HepG2 (cell line): Measurements from ENCODE around the gene ANTKMT. TPM values are rescaled to one million over a fixed set of nuclear protein-coding genes. Genes with fewer than 3 reads are reported as not detected.

Experiments
- E2F5 ChIP-seq: sonication (generic); formaldehyde crosslinking; conservative IDR thresholded peaks from 2 replicates; pipeline ENCODE4 v1.4.0; 2020; ENCODE audit warnings: missing genetic modification reagents
- EZH2 ChIP-seq: conservative IDR thresholded peaks from 2 replicates; pipeline ENCODE4 v1.6.1; 2012; ENCODE audit warnings: mild to moderate bottlenecking, low read depth, low read length, moderate library complexity
- GABPB1 ChIP-seq: IDR thresholded peaks from 2 replicates; pipeline ENCODE4 v1.6.1; 2016; ENCODE audit warnings: mild to moderate bottlenecking, missing genetic modification reagents, moderate library complexity, missing compliant biosample characterization
- KDM1A ChIP-seq: IDR thresholded peaks from 2 replicates; pipeline ENCODE4 v1.6.1; 2016; ENCODE audit warnings: missing compliant biosample characterization
- MTERF4 ChIP-seq: sonication (generic); formaldehyde crosslinking; IDR thresholded peaks from 2 replicates; pipeline ENCODE4 v1.8.0; 2023; ENCODE audit warnings: mild to moderate bottlenecking, missing genetic modification reagents
- MXD3 ChIP-seq: IDR thresholded peaks from 2 replicates; pipeline ENCODE4 v1.6.1; 2016; ENCODE audit warnings: mild to moderate bottlenecking, missing biosample characterization, missing genetic modification reagents
- MXI1 ChIP-seq: IDR thresholded peaks from 3 replicates; pipeline ENCODE4 v1.6.1; 2012; ENCODE audit warnings: low read depth, low read length, inconsistent platforms, borderline replicate concordance
- NFIC ChIP-seq: IDR thresholded peaks from 2 replicates; pipeline ENCODE4 v1.6.1; 2012; ENCODE audit warnings: mild to moderate bottlenecking, low read length, inconsistent platforms
- NRL ChIP-seq: sonication (generic); formaldehyde crosslinking; IDR thresholded peaks from 2 replicates; pipeline ENCODE4 v1.5.0; 2020; ENCODE audit warnings: missing genetic modification reagents, mild to moderate bottlenecking, moderate library complexity, borderline replicate concordance
- PAXIP1 ChIP-seq: sonication (generic); formaldehyde crosslinking; conservative IDR thresholded peaks from 2 replicates; pipeline ENCODE4 v1.4.0; 2020; ENCODE audit warnings: mild to moderate bottlenecking, missing genetic modification reagents, moderate library complexity
- POLR2G ChIP-seq: fragments of 200-400 bp; formaldehyde crosslinking; IDR thresholded peaks from 2 replicates; pipeline ENCODE4 v1.6.1; 2018; ENCODE audit warnings: mild to moderate bottlenecking, low read depth, low read length, moderate library complexity
- RARG ChIP-seq: sonication (generic); formaldehyde crosslinking; IDR thresholded peaks from 2 replicates; pipeline ENCODE4 v1.4.0; 2020; ENCODE audit warnings: low read depth, mild to moderate bottlenecking, missing genetic modification reagents
- SMYD3 ChIP-seq: sonication (generic); formaldehyde crosslinking; IDR thresholded peaks from 2 replicates; pipeline ENCODE4 v1.8.1; 2023; ENCODE audit warnings: mild to moderate bottlenecking, missing genetic modification reagents
- SRF ChIP-seq: IDR thresholded peaks from 2 replicates; pipeline ENCODE4 v1.6.1; 2011; ENCODE audit warnings: mild to moderate bottlenecking, low read depth, low read length, moderate library complexity
- TIGD3 ChIP-seq: sonication (generic); formaldehyde crosslinking; IDR thresholded peaks from 2 replicates; pipeline ENCODE4 v1.5.1; 2020; ENCODE audit warnings: mild to moderate bottlenecking, missing genetic modification reagents, borderline replicate concordance
- ZFY ChIP-seq: sonication (generic); formaldehyde crosslinking; IDR thresholded peaks from 2 replicates; pipeline ENCODE4 v1.4.0; 2020; ENCODE audit warnings: missing genetic modification reagents
- ZIK1 ChIP-seq: sonication (generic); formaldehyde crosslinking; IDR thresholded peaks from 2 replicates; pipeline ENCODE4 v1.5.0; 2020; ENCODE audit warnings: mild to moderate bottlenecking, low read depth, missing genetic modification reagents, borderline replicate concordance
- ZNF12 ChIP-seq: sonication (generic); formaldehyde crosslinking; IDR thresholded peaks from 2 replicates; pipeline ENCODE4 v1.5.0; 2020; ENCODE audit warnings: missing genetic modification reagents
- ZNF235 ChIP-seq: sonication (generic); formaldehyde crosslinking; IDR thresholded peaks from 2 replicates; pipeline ENCODE4 v1.8.1; 2023; ENCODE audit warnings: mild to moderate bottlenecking, missing genetic modification reagents, borderline replicate concordance
- ZNF660 ChIP-seq: sonication (generic); formaldehyde crosslinking; IDR thresholded peaks from 2 replicates; pipeline ENCODE4 v1.5.1; 2020; ENCODE audit warnings: mild to moderate bottlenecking, low read depth, missing genetic modification reagents, borderline replicate concordance
- ZNF747 ChIP-seq: sonication (generic); formaldehyde crosslinking; IDR thresholded peaks from 2 replicates; pipeline ENCODE4 v1.8.1; 2023; ENCODE audit warnings: missing genetic modification reagents, mild to moderate bottlenecking, borderline replicate concordance
- ZNF776 ChIP-seq: sonication (generic); formaldehyde crosslinking; IDR thresholded peaks from 2 replicates; pipeline ENCODE4 v1.4.0; 2020; ENCODE audit warnings: mild to moderate bottlenecking, missing genetic modification reagents
- ZNF816 ChIP-seq: sonication (generic); formaldehyde crosslinking; IDR thresholded peaks from 2 replicates; pipeline ENCODE4 v1.8.0; 2022; ENCODE audit warnings: missing genetic modification reagents, mild to moderate bottlenecking, borderline replicate concordance
- polyA plus RNA-seq, 8 experiments: library from polyadenylated mRNA; depleted of rRNA in 3 of 8; stranded (reverse) in 7 of 8; unstranded in 1 of 8; fragments of >200 nt; fragmentation: Illumina TruSeq in 4 of 8; extraction: Trizol in 4 of 8; gene quantifications; 2 replicates each; pipeline versions ENCODE4 v1.2.1 to v1.2.3, GENCODE V29; 2011 to 2016; ENCODE audit warnings: low read depth in 4 of 8, missing spikeins in 1 of 8, mixed read lengths in 1 of 8; ENCODE audit not compliant: insufficient read depth in 1 of 8
- total RNA-seq, 5 experiments: library from RNA; depleted of rRNA; stranded (reverse); fragments of >200 nt; fragmentation: Illumina TruSeq; extraction: Trizol; gene quantifications; 2 replicates each; pipeline ENCODE4 v1.2.3, GENCODE V29; 2016; ENCODE audit warnings: low read depth in 1 of 5

ANTKMT gene
- total and polyA plus RNA-seq, 2 of the 13 experiments (the other 11 are each of a cell fraction or from before 2014, with no cell fraction given) = 7.5 to 47.8 TPM

- TF ChIP-seq PAXIP1 (CRISPR knock-in tag) (no peak), NRL (CRISPR knock-in tag) (no peak), TIGD3 (CRISPR knock-in tag) (no peak), SMYD3 (CRISPR knock-in tag) (no peak), ZIK1 (CRISPR knock-in tag) (no peak; the same call in 1 of the 2 replicates), MXI1 (peak; percentile 63; the same call in 1 of the 3 replicates), KDM1A (no peak), GABPB1 (CRISPR knock-in tag) (peak; percentile 86), ZNF816 (no peak), ZNF235 (no peak), MTERF4 (no peak), ZNF12 (CRISPR knock-in tag) (no peak), RARG (no peak), POLR2G (peak; percentile 63), MXD3 (CRISPR knock-in tag) (no peak), ZNF776 (no peak; the same call in 1 of the 2 replicates), ZNF660 (CRISPR knock-in tag) (no peak), SRF (no peak), ZNF747 (CRISPR knock-in tag) (no peak), EZH2 (no peak), E2F5 (CRISPR knock-in tag) (no peak), NFIC (no peak), ZFY (CRISPR knock-in tag) (peak; percentile 75)
Measured at GRCh38 chr16:679814-680624, 40.9 kb upstream of the ANTKMT start, which contains the start of gene STUB1 (continued).
